Activated CD4-positive, alpha-beta T cell treated with anti-CD3 and anti-CD28 coated beads, Interleukin-2, amount 50 U/mL, for 4 hours (primary cell): Measurements from ENCODE around the gene EXOC3L1.

ENCODE experiments used
- DNase-seq, 2 experiments: peaks; one replicate each; pipeline ENCODE4 v3.0.0-alpha.2; 2020

Gene EXOC3L1

GRCh38 chr16:67198238-67198734 is 8.3 kb upstream of the EXOC3L1 start:
- no peak for DNase-seq

- no peak for DNase-seq
Observed at GRCh38 chr16:67197704-67198103, 7.8 kb upstream of the EXOC3L1 start.

DNA sequence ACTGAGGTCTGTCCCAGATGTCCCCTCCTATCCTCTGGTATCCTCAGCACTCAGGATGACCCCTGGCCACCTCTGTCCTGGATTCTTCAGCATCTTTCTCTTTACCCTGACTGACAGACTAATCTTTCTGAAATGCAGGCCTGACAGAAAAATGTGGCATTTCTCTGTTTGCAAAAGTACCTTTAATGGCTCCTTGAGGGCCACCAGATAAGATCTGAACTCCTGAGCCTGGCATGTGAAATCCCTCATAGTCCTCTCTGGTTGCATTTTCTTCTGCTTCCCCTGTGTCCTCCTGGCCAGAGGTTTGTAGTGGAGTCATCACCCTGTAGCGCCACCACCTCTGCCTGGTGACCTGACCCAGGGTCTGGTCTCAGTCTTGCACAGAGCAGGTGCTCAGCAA is 6.9 kb upstream of the EXOC3L1 start:
- DNase-seq = no peak

DNA sequence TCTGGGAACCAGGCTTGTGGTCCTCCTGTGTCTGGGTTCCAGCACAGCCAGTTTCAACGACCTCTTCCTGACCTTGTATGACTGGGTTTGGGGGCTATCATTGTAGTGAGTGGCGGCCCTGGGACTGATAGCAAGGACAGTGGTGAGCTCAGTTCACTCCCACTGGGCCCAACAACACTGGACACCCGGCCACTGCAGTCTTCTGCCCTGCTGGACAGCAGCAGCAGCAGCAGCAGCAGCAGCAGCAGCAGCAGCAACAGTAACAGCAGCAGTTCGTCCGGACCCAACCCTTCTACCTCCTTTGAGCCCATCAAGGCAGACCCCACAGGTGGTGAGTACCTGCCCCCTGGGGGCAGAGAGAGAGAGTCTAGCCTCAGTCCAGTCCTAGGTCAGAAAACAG is 5.7 kb upstream of the EXOC3L1 start:
- no peak for DNase-seq

DNA sequence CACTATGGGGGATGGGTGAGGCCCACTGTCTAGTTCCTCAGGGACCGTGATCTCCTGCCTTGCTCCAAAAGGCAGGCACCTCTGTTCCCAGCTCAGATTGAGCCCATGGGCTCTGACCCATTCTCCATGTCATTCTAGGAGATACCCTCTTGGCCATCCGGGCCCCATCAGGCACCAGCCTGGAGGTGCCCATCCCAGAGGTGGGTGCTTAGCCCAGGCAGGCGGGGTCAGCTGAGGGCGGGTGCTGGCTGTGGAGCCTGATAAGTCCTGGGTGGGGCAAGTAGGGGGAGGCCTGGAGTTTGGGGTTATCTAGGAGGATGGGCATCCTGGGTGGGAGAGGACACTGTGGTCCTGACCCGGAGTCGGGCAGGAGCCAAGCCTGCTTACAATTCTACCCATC is 4.3 kb upstream of the EXOC3L1 start:
- no peak for DNase-seq

- no peak for DNase-seq
Observed at GRCh38 chr16:67193536-67193935, 3.6 kb upstream of the EXOC3L1 start.

DNA sequence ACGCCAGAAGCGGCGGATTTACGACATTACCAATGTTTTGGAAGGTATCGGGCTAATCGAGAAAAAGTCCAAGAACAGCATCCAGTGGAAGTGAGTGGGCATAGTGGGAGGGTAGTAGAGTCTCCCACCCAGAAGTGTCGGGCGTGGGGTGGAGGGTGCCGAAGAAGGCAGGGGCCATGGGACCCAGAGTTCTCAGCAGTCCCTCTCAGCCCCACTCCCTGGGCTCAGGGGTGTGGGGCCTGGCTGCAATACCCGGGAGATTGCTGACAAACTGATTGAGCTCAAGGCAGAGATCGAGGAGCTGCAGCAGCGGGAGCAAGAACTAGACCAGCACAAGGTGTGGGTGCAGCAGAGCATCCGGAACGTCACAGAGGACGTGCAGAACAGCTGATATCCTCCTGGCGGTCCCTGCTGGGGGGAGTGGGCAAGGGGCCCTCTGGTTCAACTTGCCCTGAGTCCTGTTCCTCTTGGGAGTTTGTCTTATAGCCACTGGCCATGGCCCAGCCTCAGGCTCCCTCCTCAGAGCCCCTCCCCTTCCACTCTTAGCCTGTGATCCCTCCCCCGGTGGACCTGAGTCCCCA is 2.9 kb upstream of the EXOC3L1 start:
- no peak for DNase-seq

- DNase-seq = peak; percentile 77 to 81
Observed at GRCh38 chr16:67191995-67192681, 2.2 kb upstream of the EXOC3L1 start, which contains the start of gene E2F4. E2F4 (plus strand) TSS chr16:67192155; CDS start chr16:67192228, 73 bp downstream.

DNA sequence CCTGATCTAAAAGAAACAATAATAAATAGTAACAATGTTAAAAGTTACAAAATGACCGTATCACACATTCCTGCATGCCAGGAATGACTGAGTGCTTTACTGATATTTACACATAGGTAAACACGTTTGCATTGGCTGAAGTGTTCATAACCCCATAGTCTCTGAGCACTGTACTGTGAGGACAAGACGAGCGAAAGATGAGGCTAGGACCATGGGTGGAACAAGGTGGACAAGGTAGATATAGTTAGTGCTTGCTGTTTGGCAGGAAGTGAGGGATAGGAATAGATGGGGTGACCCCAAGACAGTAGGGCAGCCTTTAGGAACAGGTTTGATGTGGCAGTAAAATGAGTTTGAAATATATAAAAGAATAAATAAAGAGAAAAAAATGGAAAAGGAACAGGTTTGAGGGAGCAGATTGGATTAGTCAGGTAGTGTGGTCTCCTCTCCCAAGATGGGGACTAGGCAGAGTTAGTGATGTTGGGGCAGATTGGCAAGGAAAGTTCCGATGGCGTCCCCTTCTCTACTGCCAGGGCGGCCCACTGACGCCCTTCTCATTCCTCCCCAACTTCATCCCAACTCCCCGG is 1.6 kb upstream of the EXOC3L1 start:
- DNase-seq = no peak

GRCh38 chr16:67190448-67191399 is 788 bp upstream of the EXOC3L1 start:
- DNase-seq = no peak

DNA sequence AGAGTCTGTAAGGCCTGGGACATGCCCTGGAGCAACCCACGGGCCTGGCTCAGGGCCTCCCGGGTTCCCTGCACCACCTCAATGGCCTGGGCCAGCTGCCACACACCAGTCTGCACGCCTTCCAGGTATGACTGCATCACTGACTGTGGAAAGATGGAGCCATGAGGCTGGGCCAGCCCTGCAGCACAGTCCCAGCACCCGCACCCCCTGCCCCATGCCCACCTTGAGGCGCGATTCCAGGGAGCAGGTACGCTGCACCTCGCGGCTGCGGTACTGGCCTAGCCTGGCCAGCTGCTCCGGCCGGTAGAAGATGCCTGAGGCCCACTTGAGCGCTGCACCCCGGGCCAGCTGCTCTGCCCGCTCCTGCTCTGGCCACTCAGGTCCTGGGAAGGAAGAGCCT is 1.1 kb downstream of the EXOC3L1 start:
- DNase-seq = no peak

DNA sequence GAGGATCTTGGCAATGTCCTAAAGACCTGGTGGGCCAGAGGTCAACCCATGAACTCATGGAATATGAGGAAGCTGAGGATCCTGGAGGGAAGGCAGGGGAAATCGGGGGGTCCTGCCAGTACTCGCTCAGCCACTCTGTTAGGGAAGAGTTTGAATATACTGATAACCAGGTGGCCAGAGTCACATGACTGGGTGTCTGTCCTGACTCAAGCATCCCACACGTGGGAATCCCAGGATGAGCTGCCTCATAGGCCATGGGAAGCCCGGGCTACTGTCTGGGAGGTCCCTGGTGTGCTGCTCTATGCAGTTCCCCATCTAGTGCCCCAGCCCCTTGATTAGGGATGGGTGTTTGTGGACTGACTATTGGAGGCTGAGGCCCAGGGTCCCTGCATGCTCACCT is 1.6 kb downstream of the EXOC3L1 start:
- no peak for DNase-seq

GRCh38 chr16:67187175-67187890 is 2.6 kb downstream of the EXOC3L1 start:
- no peak for DNase-seq

DNA sequence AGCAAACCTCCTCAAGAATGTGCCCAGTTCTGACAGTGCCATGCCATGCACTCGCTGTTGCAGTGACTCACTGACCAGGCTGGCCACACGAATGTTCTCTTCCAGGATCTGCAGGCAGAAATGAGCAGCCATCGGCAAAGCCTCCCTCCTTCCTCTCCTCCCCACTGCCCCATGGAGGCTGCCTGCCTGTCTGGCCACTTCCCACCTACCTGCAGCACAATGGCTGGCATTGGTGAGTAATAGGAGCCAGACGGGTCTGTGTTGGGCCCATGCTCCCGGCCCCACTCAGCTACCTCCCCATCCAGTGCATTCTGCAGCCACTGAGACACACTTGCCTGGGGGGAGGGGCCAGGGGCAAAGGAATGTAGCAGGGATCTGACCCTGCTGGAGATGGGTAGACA is 3.4 kb downstream of the EXOC3L1 start:
- DNase-seq = no peak

GRCh38 chr16:67185651-67186134 is 4.2 kb downstream of the EXOC3L1 start:
- DNase-seq = no peak

DNA sequence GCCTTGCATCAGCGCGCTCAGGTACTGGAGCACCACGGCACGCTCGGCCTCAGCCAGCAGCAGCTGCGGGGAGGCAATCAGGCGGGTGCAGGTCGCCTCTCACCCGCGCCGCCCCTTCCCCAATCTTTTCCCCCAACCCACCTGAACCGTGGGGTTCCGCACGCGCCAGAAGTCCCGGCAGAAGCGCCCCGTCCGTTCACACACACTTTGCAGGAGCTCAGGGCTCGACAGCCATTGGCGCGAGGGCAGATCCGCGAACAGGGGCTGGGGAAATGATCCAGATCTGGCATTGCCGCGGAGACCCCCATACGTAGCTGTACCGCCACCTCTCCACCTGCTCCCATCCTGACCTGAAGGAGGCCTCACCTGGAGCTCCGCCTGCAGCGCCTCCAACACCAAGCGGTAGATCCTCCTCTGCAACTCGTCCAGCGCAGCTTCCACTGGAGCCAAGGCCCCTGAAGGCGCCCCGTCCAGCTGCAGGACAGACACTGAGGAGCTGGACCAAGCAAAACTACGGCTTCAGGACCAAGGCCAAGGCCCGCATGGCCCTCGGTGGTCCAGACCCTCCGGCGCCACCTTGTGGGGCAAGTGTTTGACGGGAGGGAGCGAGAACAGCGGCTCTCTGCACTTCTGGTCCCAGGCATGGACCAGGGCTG is 4.8 kb downstream of the EXOC3L1 start:
- DNase-seq = peak; percentile 77 to 78

DNA sequence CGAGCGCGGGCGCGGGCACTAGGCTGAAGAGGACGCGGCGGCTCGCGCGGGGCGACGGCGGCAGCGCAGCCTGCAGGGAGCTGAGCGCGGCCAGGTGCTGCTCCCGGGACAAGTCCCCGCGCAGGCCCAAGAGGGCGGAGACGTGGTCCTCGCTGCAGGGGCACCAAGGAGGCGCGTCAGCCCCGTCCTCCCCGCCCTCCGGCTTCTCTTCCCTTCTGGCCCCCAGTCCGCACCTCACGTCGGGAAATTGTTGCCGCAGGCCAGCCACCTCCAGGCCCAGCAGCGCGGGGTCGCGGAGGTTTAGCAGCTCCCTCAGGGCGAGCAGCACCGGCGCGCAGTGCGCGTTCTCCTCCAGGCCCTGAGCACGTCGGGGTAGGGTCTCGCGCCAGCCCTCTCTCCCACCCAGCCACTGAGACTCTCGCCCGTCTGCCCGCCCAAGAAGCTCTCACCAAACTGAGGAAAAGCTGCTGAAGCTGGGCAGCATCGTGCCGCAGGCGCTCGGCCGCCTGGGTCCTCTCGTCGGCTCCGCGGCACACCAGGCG is 5.4 kb downstream of the EXOC3L1 start:
- DNase-seq = no peak

- DNase-seq = peak; percentile 91 to 92
Observed at GRCh38 chr16:67183627-67184452, 6.1 kb downstream of the EXOC3L1 start, which contains the start of gene MATCAP1. MATCAP1 (minus strand) TSS chr16:67183963; CDS start chr16:67180610, 3,353 bp downstream.

DNA sequence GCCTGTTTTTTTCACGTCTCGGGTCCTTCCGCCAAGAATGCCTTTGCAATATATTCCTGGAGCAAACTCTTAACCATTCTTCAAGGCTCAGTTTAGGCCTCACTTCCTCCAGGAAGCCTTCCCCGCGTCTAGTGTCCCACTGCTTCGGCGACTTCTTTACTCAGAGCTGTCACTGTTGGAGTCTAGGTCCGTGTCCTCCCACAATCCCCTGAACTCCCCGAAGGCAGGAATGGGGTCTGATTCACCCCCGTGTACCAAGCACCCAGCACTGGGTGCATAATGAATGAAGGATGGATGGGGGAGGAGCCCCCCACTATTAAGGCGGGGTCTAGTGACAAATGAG is 6.7 kb downstream of the EXOC3L1 start:
- no peak for DNase-seq

GRCh38 chr16:67182288-67182687 is 7.6 kb downstream of the EXOC3L1 start:
- no peak for DNase-seq
